ENCODE measurements around the gene LZTS2. TPM values are rescaled to one million over a fixed set of nuclear protein-coding genes. Genes with fewer than 3 reads are reported as not detected.
"Not testable (repeated sequence)": the region's sequence is repeated elsewhere in the genome, so short reads cannot be mapped to it uniquely, and the experiment has no call there.

LZTS2 gene
- total RNA-seq, 1 experiment from 2014 or later: 61.5 TPM

- DNase-seq (ENCODE audit: low read depth): no peak
Observed at GRCh38 chr10:101033276-101033675, 33.7 kb downstream of the LZTS2 start.

- not testable (repeated sequence) for DNase-seq (ENCODE audit: low read depth)
Observed at GRCh38 chr10:101034404-101034803, 34.8 kb downstream of the LZTS2 start.

GRCh38 chr10:101035314-101035713, 35.7 kb downstream of the LZTS2 start:
- DNase-seq (ENCODE audit: low read depth): no peak

- DNase-seq (ENCODE audit: low read depth): no peak
Observed at GRCh38 chr10:101035916-101036702, 36.5 kb downstream of the LZTS2 start.

- DNase-seq (ENCODE audit: low read depth): no peak
Observed at GRCh38 chr10:101036726-101037125, 37.1 kb downstream of the LZTS2 start.

GRCh38 chr10:101038484-101038883, 38.9 kb downstream of the LZTS2 start:
- DNase-seq (ENCODE audit: low read depth): no peak

GRCh38 chr10:101040061-101040460, 40.5 kb downstream of the LZTS2 start:
- DNase-seq (ENCODE audit: low read depth): no peak

GRCh38 chr10:101040851-101041250, 41.2 kb downstream of the LZTS2 start:
- DNase-seq (ENCODE audit: low read depth): no peak

GRCh38 chr10:101041252-101041761, 41.7 kb downstream of the LZTS2 start:
- DNase-seq (ENCODE audit: low read depth): peak; percentile 86

- DNase-seq (ENCODE audit: low read depth): no peak
Observed at GRCh38 chr10:101042118-101042517, 42.5 kb downstream of the LZTS2 start.

GRCh38 chr10:101042667-101043362, 43.2 kb downstream of the LZTS2 start:
- DNase-seq (ENCODE audit: low read depth): peak; percentile 99

GRCh38 chr10:101043363-101043707, 43.7 kb downstream of the LZTS2 start:
- no peak for DNase-seq (ENCODE audit: low read depth)

- DNase-seq (ENCODE audit: low read depth): no peak
Observed at GRCh38 chr10:101044117-101044516, 44.5 kb downstream of the LZTS2 start.

- no peak for DNase-seq (ENCODE audit: low read depth)
Observed at GRCh38 chr10:101046332-101047238, 47.0 kb downstream of the LZTS2 start.

- DNase-seq (ENCODE audit: low read depth): no peak
Observed at GRCh38 chr10:101047268-101047667, 47.7 kb downstream of the LZTS2 start.

- no peak for DNase-seq (ENCODE audit: low read depth)
Observed at GRCh38 chr10:101047961-101048892, 48.6 kb downstream of the LZTS2 start.

- DNase-seq (ENCODE audit: low read depth): peak; percentile 54
Observed at GRCh38 chr10:101050208-101051069, 50.8 kb downstream of the LZTS2 start.

GRCh38 chr10:101052285-101052684, 52.7 kb downstream of the LZTS2 start:
- peak; percentile 86 for DNase-seq (ENCODE audit: low read depth)

GRCh38 chr10:101053516-101053915, 53.9 kb downstream of the LZTS2 start:
- DNase-seq (ENCODE audit: low read depth): peak; percentile 44

GRCh38 chr10:101054351-101054750, 54.7 kb downstream of the LZTS2 start:
- no peak for DNase-seq (ENCODE audit: low read depth)
